ENCODE results near the gene ARHGAP23. TPM values are rescaled to one million over a fixed set of nuclear protein-coding genes. Genes with fewer than 3 reads are reported as not detected.

Gene ARHGAP23
- total RNA-seq, 1 donor from 2014 or later: 177 TPM

DNA sequence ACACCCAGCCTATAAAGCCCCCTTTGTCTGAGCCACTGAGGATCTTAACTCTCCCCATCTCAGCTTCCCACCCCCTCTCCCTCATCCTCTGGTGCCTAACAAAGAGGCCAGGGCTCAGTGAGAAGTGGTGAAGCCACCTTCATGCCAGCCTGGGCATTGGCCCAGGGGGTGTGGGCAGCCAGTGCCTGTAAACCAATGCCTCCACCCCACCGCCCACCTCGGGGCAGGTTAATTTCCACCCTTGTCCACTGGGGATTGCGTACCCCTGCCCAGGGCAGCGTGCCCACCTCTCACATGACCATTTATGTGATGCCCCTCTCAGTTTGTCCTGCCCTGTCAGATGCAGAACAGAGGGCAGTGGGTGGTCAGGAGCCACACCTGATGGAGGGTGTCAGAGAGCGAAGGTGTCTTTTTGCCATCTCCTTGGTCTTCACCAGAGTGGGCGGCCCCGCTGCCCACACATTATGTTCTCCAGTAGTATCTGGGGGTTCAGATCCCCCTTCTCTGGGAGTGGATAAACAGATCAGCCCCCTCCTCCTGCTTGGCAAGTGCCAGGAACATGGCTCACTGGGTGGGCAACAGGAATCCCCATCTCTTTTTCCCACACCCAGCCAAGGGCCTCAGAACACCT lies 10.1 kb upstream of the ARHGAP23 start:
- Mint-ChIP-seq H3K4me3 (ENCODE audit: unreplicated experiment) (peak overlapping the region; percentile 77), H3K36me3 (ENCODE audit: unreplicated experiment) (no peaks in the 10 kb centered on the region), H3K9me3 (ENCODE audit: unreplicated experiment) (no peaks in the 10 kb centered on the region), H3K4me1 (ENCODE audit: unreplicated experiment) (peaks cover 55% of the 10 kb centered on the region), H3K27me3 (ENCODE audit: unreplicated experiment) (peaks cover 6% of the 10 kb centered on the region), H3K27ac (ENCODE audit: unreplicated experiment) (no peak overlapping the region)
- DNase-seq (ENCODE audit: extremely low spot score, unreplicated experiment): no peak
- TF ChIP-seq, protein P1, sequence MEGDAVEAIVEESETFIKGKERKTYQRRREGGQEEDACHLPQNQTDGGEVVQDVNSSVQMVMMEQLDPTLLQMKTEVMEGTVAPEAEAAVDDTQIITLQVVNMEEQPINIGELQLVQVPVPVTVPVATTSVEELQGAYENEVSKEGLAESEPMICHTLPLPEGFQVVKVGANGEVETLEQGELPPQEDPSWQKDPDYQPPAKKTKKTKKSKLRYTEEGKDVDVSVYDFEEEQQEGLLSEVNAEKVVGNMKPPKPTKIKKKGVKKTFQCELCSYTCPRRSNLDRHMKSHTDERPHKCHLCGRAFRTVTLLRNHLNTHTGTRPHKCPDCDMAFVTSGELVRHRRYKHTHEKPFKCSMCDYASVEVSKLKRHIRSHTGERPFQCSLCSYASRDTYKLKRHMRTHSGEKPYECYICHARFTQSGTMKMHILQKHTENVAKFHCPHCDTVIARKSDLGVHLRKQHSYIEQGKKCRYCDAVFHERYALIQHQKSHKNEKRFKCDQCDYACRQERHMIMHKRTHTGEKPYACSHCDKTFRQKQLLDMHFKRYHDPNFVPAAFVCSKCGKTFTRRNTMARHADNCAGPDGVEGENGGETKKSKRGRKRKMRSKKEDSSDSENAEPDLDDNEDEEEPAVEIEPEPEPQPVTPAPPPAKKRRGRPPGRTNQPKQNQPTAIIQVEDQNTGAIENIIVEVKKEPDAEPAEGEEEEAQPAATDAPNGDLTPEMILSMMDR (IDR thresholded peaks at IDR 0.05): no peak

DNA sequence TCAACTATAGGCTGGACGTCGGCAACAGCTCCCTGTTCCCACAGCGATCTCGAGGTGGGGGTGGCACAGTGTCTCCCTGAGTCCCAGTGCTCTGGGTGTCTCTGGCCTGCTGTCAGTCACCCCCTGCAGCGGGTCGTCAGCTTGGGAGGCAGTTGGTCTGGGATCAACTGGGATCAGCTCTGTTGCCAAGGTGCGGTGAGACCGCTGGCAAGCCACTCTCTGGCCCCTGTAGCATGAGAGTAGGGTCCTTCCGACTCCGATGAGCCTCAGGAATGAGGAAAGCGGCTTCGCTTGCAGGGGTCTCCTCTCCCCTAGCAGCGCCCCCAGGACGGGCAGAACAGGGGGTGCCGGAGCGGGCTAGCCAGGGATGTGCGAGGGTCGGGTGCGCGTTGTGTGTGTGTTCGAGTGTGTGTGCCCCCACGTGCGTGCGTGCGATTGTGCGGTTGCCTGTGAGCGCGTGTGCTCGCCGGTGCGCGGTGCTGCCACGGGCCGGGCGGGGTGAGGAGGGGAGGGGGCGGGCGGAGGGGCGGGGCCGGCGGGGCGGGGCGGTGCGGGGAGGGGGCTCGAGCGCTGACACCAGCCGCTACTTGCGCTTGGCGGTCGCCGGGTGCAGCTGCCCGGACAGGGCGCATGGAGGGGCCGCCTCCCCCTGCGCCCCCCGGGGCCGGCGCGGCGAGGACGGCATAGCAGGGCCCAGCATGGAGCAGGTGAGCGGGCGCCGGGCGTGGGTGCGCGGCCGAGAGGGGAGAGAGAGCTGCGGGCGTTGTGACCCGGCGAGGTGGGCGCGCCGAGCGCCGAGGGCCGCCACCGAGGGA lies 9.4 kb upstream of the ARHGAP23 start:
- peaks cover 6% of the 10 kb centered on the region for H3K27me3 Mint-ChIP-seq (ENCODE audit: unreplicated experiment)
- H3K36me3 Mint-ChIP-seq (ENCODE audit: unreplicated experiment): no peaks in the 10 kb centered on the region
- peak overlapping the region; percentile 77 for H3K4me3 Mint-ChIP-seq (ENCODE audit: unreplicated experiment)
- H3K9me3 Mint-ChIP-seq (ENCODE audit: unreplicated experiment): no peaks in the 10 kb centered on the region
- peak overlapping the region; percentile 56 for H3K27ac Mint-ChIP-seq (ENCODE audit: unreplicated experiment)
- TF ChIP-seq, protein P1 (IDR thresholded peaks at IDR 0.05): no peak
- no peak for DNase-seq (ENCODE audit: extremely low spot score, unreplicated experiment)
- peaks cover 61% of the 10 kb centered on the region for H3K4me1 Mint-ChIP-seq (ENCODE audit: unreplicated experiment)

DNA sequence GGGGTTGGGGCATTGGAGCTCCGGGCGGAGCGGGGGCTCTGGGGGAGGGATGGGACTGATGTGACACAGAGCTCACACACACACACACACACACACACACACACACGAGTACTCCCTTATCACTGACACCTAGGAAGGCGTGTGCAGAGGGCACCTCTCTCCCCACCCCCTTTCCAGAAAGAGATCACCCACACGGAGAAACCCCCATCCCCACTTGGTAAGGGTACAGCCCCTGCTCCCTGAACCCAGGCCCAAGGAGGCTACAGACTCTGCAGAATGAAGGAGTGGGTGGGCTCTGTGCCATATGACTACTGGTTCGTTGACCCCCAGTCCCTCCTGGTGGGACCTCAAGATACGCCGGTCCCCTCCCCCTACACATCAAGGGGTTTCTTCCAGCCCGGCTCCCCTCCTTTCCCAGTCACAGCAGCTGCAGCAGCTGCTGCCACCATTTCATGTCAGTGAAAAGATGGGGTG lies 8.7 kb upstream of the ARHGAP23 start:
- no peaks in the 10 kb centered on the region for H3K9me3 Mint-ChIP-seq (ENCODE audit: unreplicated experiment)
- H3K27ac Mint-ChIP-seq (ENCODE audit: unreplicated experiment): no peak overlapping the region
- DNase-seq (ENCODE audit: extremely low spot score, unreplicated experiment): no peak
- H3K27me3 Mint-ChIP-seq (ENCODE audit: unreplicated experiment): peaks cover 6% of the 10 kb centered on the region
- peak overlapping the region; percentile 66 for H3K4me3 Mint-ChIP-seq (ENCODE audit: unreplicated experiment)
- H3K4me1 Mint-ChIP-seq (ENCODE audit: unreplicated experiment): peaks cover 67% of the 10 kb centered on the region
- H3K36me3 Mint-ChIP-seq (ENCODE audit: unreplicated experiment): no peaks in the 10 kb centered on the region
- TF ChIP-seq, protein P1 (IDR thresholded peaks at IDR 0.05): no peak

DNA sequence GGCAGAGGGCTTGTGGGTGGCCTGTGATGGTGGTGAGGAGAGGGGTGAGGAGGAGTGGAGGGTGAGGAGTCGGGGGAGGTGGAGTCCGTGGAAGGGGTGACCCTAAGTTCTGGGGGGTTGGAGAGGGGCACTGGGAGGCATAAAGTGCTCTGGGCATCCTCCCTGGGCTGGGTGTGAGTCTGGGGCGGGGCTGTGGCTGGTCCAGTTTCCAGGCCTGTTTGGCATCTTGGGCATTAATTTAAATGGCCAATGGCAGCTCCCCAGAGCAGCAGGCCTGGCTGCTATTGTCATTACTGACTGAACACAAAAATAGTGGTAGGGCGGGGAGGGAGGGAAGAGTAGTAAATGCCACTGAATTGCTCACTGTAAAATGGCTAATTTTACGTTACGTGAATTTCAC lies 7.7 kb upstream of the ARHGAP23 start:
- Mint-ChIP-seq H3K27ac (ENCODE audit: unreplicated experiment) (no peak overlapping the region), H3K27me3 (ENCODE audit: unreplicated experiment) (peaks cover 6% of the 10 kb centered on the region), H3K9me3 (ENCODE audit: unreplicated experiment) (no peaks in the 10 kb centered on the region), H3K36me3 (ENCODE audit: unreplicated experiment) (no peaks in the 10 kb centered on the region), H3K4me1 (ENCODE audit: unreplicated experiment) (peaks cover 67% of the 10 kb centered on the region), H3K4me3 (ENCODE audit: unreplicated experiment) (peak overlapping the region; percentile 18)
- TF ChIP-seq, protein P1 (IDR thresholded peaks at IDR 0.05): no peak
- no peak for DNase-seq (ENCODE audit: extremely low spot score, unreplicated experiment)

Data from osteocyte (in vitro differentiated cells).